Keratinocyte (primary cell): ENCODE results near the gene KHDRBS1. TPM values are rescaled to one million over a fixed set of nuclear protein-coding genes. Genes with fewer than 3 reads are reported as not detected.

Experiments
- DNase-seq: peaks from one replicate; pipeline ENCODE4 v3.0.0-alpha.2; 2011; ENCODE audit warnings: low read depth, missing footprints, low spot score
- FAIRE-seq: peaks from 2 replicates; lab custom pipeline; 2011; peaks lifted over from hg19 to GRCh38; lab: Jason Lieb, UNC
- H2AFZ ChIP-seq: 2 replicates; pipeline ENCODE4 v1.6.0; 2012; ENCODE audit warnings: low read length, control low read depth, inconsistent platforms; ENCODE audit not compliant: control insufficient read depth
- H3K27ac ChIP-seq: 2 replicates; pipeline ENCODE4 v1.5.1; 2011; ENCODE audit warnings: low read length; ENCODE audit not compliant: control insufficient read depth, insufficient read depth
- H3K27me3 ChIP-seq: 3 replicates; pipeline ENCODE4 v1.6.0; 2011; ENCODE audit warnings: low read length; ENCODE audit not compliant: control insufficient read depth, insufficient read depth; ENCODE audit errors: extremely low read depth
- H3K36me3 ChIP-seq, 2 experiments: 2 replicates in 1 of 2; 3 replicates in 1 of 2; pipeline ENCODE4 v1.5.1; 2011; ENCODE audit warnings: low read length in 2 of 2, mild to moderate bottlenecking in 1 of 2; ENCODE audit not compliant: control insufficient read depth in 2 of 2, insufficient read depth in 2 of 2; ENCODE audit errors: extremely low read depth in 1 of 2
- H3K4me1 ChIP-seq: 3 replicates; pipeline ENCODE4 v1.5.1; 2011; ENCODE audit warnings: low read length; ENCODE audit not compliant: control insufficient read depth, insufficient read depth; ENCODE audit errors: extremely low read depth
- H3K4me2 ChIP-seq: 3 replicates; pipeline ENCODE4 v1.6.0; 2011; ENCODE audit warnings: low read depth, low read length; ENCODE audit not compliant: control insufficient read depth, insufficient read depth; ENCODE audit errors: extremely low read depth
- H3K4me3 ChIP-seq, 3 experiments: fragments of 200-600 bp in 1 of 3; sonication (generic) in 1 of 3; 2 replicates in 2 of 3; 3 replicates in 1 of 3; pipeline ENCODE4 v1.5.1; 2011 to 2016; ENCODE audit warnings: low read length in 3 of 3, mild to moderate bottlenecking in 3 of 3, control low read depth in 2 of 3, inconsistent platforms in 1 of 3, low read depth in 1 of 3, mixed read lengths in 1 of 3, mixed run types in 1 of 3, moderate library complexity in 1 of 3; ENCODE audit not compliant: control insufficient read depth in 2 of 3, insufficient read depth in 2 of 3; ENCODE audit errors: extremely low read depth in 1 of 3
- H3K79me2 ChIP-seq: 2 replicates; pipeline ENCODE4 v1.6.0; 2012; ENCODE audit warnings: low read length; ENCODE audit not compliant: control insufficient read depth, insufficient read depth
- H3K9ac ChIP-seq: 3 replicates; pipeline ENCODE4 v1.6.0; 2011; ENCODE audit warnings: low read length; ENCODE audit not compliant: control insufficient read depth, insufficient read depth; ENCODE audit errors: extremely low read depth
- H3K9me1 ChIP-seq: 3 replicates; pipeline ENCODE4 v1.6.0; 2011; ENCODE audit warnings: low read length; ENCODE audit not compliant: control insufficient read depth, insufficient read depth; ENCODE audit errors: extremely low read depth
- H3K9me3 ChIP-seq: 2 replicates; pipeline ENCODE4 v1.5.1; 2012; ENCODE audit warnings: low read depth, low read length; ENCODE audit not compliant: control insufficient read depth
- H4K20me1 ChIP-seq: 3 replicates; pipeline ENCODE4 v1.6.0; 2011; ENCODE audit warnings: low read length; ENCODE audit not compliant: control insufficient read depth, insufficient read depth; ENCODE audit errors: extremely low read depth
- EZH2 ChIP-seq: IDR thresholded peaks from one replicate; pipeline ENCODE4 v1.6.1; 2012; ENCODE audit warnings: inconsistent platforms, mild to moderate bottlenecking, low read length, moderate library complexity
- dilution Hi-C: fragments of 300-500 bp; cut with MboI; formaldehyde crosslinking; loops from one replicate; pipeline ENCODE4 v1.7.0; 2020; ENCODE audit warnings: low sequenced_read_pairs; ENCODE audit not compliant: extremely low pct_ligation_motif_present
- polyA plus RNA-seq, 5 experiments: library from polyadenylated mRNA; depleted of rRNA in 3 of 5; stranded (reverse) in 3 of 5; stranded (forward) in 1 of 5; unstranded in 1 of 5; fragments of >200 nt; gene quantifications; 1 replicate in 1 of 5; 2 replicates in 3 of 5; 3 replicates in 1 of 5; pipeline versions ENCODE4 v1.2.1 to v1.2.3, GENCODE V29; 2011 to 2012; ENCODE audit warnings: missing spikeins in 2 of 5, low read depth in 1 of 5, low replicate concordance in 1 of 5
- TF ChIP-seq, protein P1 (sequence below), 3 experiments: IDR thresholded peaks in 1 of 3; conservative IDR thresholded peaks in 1 of 3; optimal IDR thresholded peaks in 1 of 3; 2 replicates in 2 of 3; 3 replicates in 1 of 3; pipeline versions ENCODE3 to v1.5.1; 2011; ENCODE audit warnings: low read length in 3 of 3, mild to moderate bottlenecking in 3 of 3, moderate library complexity in 2 of 3, control low read depth in 1 of 3, inconsistent platforms in 1 of 3; ENCODE audit not compliant: insufficient read depth in 2 of 3; ENCODE audit errors: extremely low read depth in 1 of 3

Gene KHDRBS1
- polyA plus RNA-seq, 1 donor (not counting 4 experiments of a cell fraction or from before 2014, with no cell fraction given), result 54.7 TPM

- H3K4me2 ChIP-seq, result no peak overlapping the region
- H3K9me1 ChIP-seq, result no peaks in the 10 kb centered on the region
- dilution Hi-C loops, result no loop called here
- TF ChIP-seq EZH2, result no peak
- TF ChIP-seq, protein P1, sequence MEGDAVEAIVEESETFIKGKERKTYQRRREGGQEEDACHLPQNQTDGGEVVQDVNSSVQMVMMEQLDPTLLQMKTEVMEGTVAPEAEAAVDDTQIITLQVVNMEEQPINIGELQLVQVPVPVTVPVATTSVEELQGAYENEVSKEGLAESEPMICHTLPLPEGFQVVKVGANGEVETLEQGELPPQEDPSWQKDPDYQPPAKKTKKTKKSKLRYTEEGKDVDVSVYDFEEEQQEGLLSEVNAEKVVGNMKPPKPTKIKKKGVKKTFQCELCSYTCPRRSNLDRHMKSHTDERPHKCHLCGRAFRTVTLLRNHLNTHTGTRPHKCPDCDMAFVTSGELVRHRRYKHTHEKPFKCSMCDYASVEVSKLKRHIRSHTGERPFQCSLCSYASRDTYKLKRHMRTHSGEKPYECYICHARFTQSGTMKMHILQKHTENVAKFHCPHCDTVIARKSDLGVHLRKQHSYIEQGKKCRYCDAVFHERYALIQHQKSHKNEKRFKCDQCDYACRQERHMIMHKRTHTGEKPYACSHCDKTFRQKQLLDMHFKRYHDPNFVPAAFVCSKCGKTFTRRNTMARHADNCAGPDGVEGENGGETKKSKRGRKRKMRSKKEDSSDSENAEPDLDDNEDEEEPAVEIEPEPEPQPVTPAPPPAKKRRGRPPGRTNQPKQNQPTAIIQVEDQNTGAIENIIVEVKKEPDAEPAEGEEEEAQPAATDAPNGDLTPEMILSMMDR (optimal IDR thresholded peaks at IDR 0.05 in 1 of 3, IDR thresholded peaks at IDR 0.05 in 1 of 3, conservative IDR thresholded peaks at IDR 0.05 in 1 of 3; ENCODE audit: extremely low read depth in 1 of 3, insufficient read depth in 2 of 3, low read length in 3 of 3), result no peak
- no peak overlapping the region for H3K9ac ChIP-seq
- H4K20me1 ChIP-seq, result no peaks in the 10 kb centered on the region
- H3K4me3 ChIP-seq, result no peak overlapping the region
- no peaks in the 10 kb centered on the region for H3K9me3 ChIP-seq
- H3K79me2 ChIP-seq, result peaks cover 5% of the 10 kb centered on the region
- no peak overlapping the region for H2AFZ ChIP-seq
- no peak overlapping the region for H3K27ac ChIP-seq
- FAIRE-seq (no peak), DNase-seq (no peak)
- no peaks in the 10 kb centered on the region for H3K4me1 ChIP-seq
- no peaks in the 10 kb centered on the region for H3K27me3 ChIP-seq
- H3K36me3 ChIP-seq, result peaks cover 30 to 45% of the 10 kb centered on the region in 2 experiments
Observed at GRCh38 chr1:32051706-32052105, 38.0 kb downstream of the KHDRBS1 start.

GRCh38 chr1:32052887-32053286 is 39.2 kb downstream of the KHDRBS1 start:
- no peaks in the 10 kb centered on the region for H3K27me3 ChIP-seq
- no peaks in the 10 kb centered on the region for H3K9me1 ChIP-seq
- peaks cover 28 to 41% of the 10 kb centered on the region in 2 experiments for H3K36me3 ChIP-seq
- dilution Hi-C loops, result no loop called here
- no peak overlapping the region for H3K9ac ChIP-seq
- H4K20me1 ChIP-seq, result no peaks in the 10 kb centered on the region
- DNase-seq, result no peak
- H3K4me2 ChIP-seq, result no peak overlapping the region
- peaks cover 5% of the 10 kb centered on the region for H3K79me2 ChIP-seq
- FAIRE-seq, result no peak
- H2AFZ ChIP-seq, result no peak overlapping the region
- H3K27ac ChIP-seq, result no peak overlapping the region
- TF ChIP-seq EZH2, result no peak
- TF ChIP-seq, protein P1 (optimal IDR thresholded peaks at IDR 0.05 in 1 of 3, IDR thresholded peaks at IDR 0.05 in 1 of 3, conservative IDR thresholded peaks at IDR 0.05 in 1 of 3; ENCODE audit: extremely low read depth in 1 of 3, insufficient read depth in 2 of 3, low read length in 3 of 3), result no peak
- no peaks in the 10 kb centered on the region for H3K4me1 ChIP-seq
- H3K4me3 ChIP-seq, result no peak overlapping the region
- H3K9me3 ChIP-seq, result no peaks in the 10 kb centered on the region
